Glutamatergic neuron (in vitro differentiated cells): ENCODE data around the gene EID3. TPM values are rescaled to one million over a fixed set of nuclear protein-coding genes. Genes with fewer than 3 reads are reported as not detected.

Experiments
- DNase-seq: peaks from one replicate; pipeline ENCODE4 v3.0.0; 2022
- H3K27ac Mint-ChIP-seq: one replicate; pipeline ENCODE4 v1.8.0; 2020; ENCODE audit warnings: mild to moderate bottlenecking, mixed read lengths, inconsistent platforms; ENCODE audit not compliant: unreplicated experiment
- H3K27me3 Mint-ChIP-seq: one replicate; pipeline ENCODE4 v1.8.0; 2020; ENCODE audit warnings: mild to moderate bottlenecking, moderate library complexity, mixed read lengths, inconsistent platforms; ENCODE audit not compliant: unreplicated experiment
- H3K36me3 Mint-ChIP-seq: one replicate; pipeline ENCODE4 v1.8.0; 2020; ENCODE audit warnings: mild to moderate bottlenecking, mixed read lengths, inconsistent platforms; ENCODE audit not compliant: unreplicated experiment
- H3K4me1 Mint-ChIP-seq: one replicate; pipeline ENCODE4 v1.8.0; 2020; ENCODE audit warnings: mild to moderate bottlenecking, low read depth, mixed read lengths, inconsistent platforms; ENCODE audit not compliant: unreplicated experiment
- H3K4me3 Mint-ChIP-seq: one replicate; pipeline ENCODE4 v1.8.0; 2020; ENCODE audit warnings: mild to moderate bottlenecking, mixed read lengths, inconsistent platforms; ENCODE audit not compliant: unreplicated experiment
- H3K9me3 Mint-ChIP-seq: one replicate; pipeline ENCODE4 v1.8.0; 2020; ENCODE audit warnings: mild to moderate bottlenecking, moderate library complexity, mixed read lengths, inconsistent platforms; ENCODE audit not compliant: unreplicated experiment
- total RNA-seq: library from RNA; stranded (reverse); fragmentation: NEBNext Ultra II Directional; extraction: Animal tissue kit (Norgen Biotek cat#: 25700); gene quantifications from one replicate; pipeline ENCODE4 v1.2.1, GENCODE V29; 2021; ENCODE audit not compliant: unreplicated experiment
- TF ChIP-seq, protein P1 (sequence below): fragments of 200-600 bp; sonication (generic); IDR thresholded peaks from one replicate; pipeline ENCODE4 v1.5.0; 2021; ENCODE audit not compliant: partially characterized antibody, unreplicated experiment

EID3 gene
- total RNA-seq, 1 donor from 2014 or later: 3.7 TPM

GRCh38 chr12:104350211-104351056 is 46.9 kb downstream of the EID3 start:
- Mint-ChIP-seq H3K27me3 (peaks cover 1% of the 10 kb centered on the region), H3K27ac (no peak overlapping the region), H3K4me3 (no peak overlapping the region), H3K9me3 (no peaks in the 10 kb centered on the region), H3K36me3 (peaks cover 7% of the 10 kb centered on the region), H3K4me1 (no peaks in the 10 kb centered on the region)
- DNase-seq: no peak
- TF ChIP-seq, protein P1, sequence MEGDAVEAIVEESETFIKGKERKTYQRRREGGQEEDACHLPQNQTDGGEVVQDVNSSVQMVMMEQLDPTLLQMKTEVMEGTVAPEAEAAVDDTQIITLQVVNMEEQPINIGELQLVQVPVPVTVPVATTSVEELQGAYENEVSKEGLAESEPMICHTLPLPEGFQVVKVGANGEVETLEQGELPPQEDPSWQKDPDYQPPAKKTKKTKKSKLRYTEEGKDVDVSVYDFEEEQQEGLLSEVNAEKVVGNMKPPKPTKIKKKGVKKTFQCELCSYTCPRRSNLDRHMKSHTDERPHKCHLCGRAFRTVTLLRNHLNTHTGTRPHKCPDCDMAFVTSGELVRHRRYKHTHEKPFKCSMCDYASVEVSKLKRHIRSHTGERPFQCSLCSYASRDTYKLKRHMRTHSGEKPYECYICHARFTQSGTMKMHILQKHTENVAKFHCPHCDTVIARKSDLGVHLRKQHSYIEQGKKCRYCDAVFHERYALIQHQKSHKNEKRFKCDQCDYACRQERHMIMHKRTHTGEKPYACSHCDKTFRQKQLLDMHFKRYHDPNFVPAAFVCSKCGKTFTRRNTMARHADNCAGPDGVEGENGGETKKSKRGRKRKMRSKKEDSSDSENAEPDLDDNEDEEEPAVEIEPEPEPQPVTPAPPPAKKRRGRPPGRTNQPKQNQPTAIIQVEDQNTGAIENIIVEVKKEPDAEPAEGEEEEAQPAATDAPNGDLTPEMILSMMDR: no peak

DNA sequence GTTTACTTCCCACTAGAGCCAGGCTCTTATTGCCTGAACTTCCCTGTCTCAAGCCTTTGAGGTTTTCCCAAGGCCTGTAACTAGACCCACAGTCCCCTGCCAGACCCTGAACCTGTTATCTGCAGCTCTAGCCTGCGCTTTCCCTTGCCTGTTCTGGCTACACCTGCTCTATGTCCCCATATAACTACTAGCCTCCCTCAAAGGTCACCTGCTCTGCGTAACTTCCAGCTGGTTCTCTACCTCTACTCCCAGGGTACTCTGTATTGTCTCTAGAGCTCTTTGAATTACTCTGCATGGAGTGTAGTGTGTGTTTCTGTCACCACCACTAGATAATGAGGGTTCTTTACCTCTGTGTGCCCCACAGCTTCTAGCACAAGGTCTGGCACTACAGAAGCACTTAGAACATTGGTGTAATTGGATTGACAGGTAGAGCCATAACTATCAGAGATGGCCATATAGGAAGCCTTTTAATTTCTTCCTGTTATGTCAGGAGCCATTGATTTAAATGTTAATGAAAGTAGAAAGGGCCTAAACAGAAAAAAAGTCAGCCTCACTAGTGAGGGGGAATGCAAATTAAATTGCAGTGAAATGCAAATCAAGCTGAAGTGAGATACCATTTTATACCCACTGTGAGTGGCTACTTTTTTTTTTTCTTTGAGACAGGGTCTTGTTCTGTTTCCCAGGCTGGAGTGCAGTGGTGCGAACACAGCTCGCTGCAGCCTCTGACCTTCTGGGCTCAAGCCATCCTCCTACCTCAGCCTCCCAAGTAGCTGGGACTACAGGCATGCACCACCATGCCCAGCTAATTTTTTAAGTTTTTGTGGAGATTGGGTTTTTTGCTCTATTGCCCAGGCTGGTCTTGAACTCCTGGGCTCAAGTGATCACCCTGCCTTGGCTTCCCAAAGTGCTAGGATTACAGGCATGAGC is 47.8 kb downstream of the EID3 start:
- H3K4me1 Mint-ChIP-seq: no peaks in the 10 kb centered on the region

DNA sequence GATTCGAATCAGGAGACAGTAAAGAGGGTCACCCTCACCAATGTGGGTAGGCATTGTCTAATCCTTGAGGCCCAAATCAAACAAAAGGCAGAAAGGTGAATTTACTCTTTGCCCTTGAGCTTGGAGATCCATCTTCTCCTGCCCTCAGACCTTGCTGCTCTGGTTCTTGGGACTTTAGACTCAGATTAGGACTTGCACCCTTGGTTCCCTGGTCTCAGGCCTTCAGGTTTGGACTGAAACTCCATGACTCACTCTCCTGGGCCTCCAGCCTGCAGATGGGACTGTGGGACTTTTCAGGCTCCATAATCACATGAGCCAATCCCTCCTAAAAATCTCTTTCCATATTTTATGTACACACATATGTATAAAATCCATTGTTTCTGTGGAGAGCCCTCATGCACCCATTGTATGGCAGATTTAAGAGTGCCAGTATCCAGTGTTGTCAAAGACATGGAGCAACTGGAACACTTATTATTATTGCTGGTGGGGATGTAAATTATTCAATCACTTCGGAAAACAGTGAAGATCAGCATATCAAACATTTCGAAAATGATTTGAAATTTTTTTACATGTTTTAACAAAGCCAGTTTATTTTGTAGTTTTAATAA is 48.7 kb downstream of the EID3 start:
- Mint-ChIP-seq H3K9me3 (no peaks in the 10 kb centered on the region), H3K4me3 (no peak overlapping the region), H3K4me1 (no peaks in the 10 kb centered on the region), H3K36me3 (peaks cover 9% of the 10 kb centered on the region), H3K27ac (no peak overlapping the region), H3K27me3 (peaks cover 5% of the 10 kb centered on the region)
- DNase-seq: no peak
- TF ChIP-seq, protein P1: no peak

More for the DNA sequence above, 47.8 kb downstream of the EID3 start:
- DNase-seq: no peak
- H3K4me3 Mint-ChIP-seq: no peak overlapping the region
- TF ChIP-seq, protein P1: no peak
- H3K27ac Mint-ChIP-seq: no peak overlapping the region
- peaks cover 5% of the 10 kb centered on the region for H3K27me3 Mint-ChIP-seq
- peaks cover 9% of the 10 kb centered on the region for H3K36me3 Mint-ChIP-seq
- H3K9me3 Mint-ChIP-seq: no peaks in the 10 kb centered on the region

- DNase-seq: no peak
- Mint-ChIP-seq H3K4me3 (no peak overlapping the region), H3K27me3 (peaks cover 7% of the 10 kb centered on the region), H3K9me3 (peaks cover 1% of the 10 kb centered on the region), H3K27ac (no peak overlapping the region), H3K4me1 (no peaks in the 10 kb centered on the region), H3K36me3 (peaks cover 9% of the 10 kb centered on the region)
- TF ChIP-seq, protein P1: no peak
These were observed 49.8 kb downstream of the EID3 start for GRCh38 chr12:104353012-104353981.
